Osteoblast (primary cell): ENCODE measurements around the gene PPTC7. TPM values are rescaled to one million over a fixed set of nuclear protein-coding genes. Genes with fewer than 3 reads are reported as not detected.
"Not testable (repeated sequence)": the region's sequence is repeated elsewhere in the genome, so short reads cannot be mapped to it uniquely, and the experiment has no call there.

Experiments
- DNase-seq: peaks from one replicate; pipeline ENCODE4 v3.0.0; 2011; ENCODE audit warnings: low spot score, mixed read lengths; ENCODE audit not compliant: insufficient read length; ENCODE audit errors: missing footprints
- H2AFZ ChIP-seq: 2 replicates; pipeline ENCODE4 v1.6.0; 2011; ENCODE audit warnings: mild to moderate bottlenecking, low read length
- H3K27ac ChIP-seq: 2 replicates; pipeline ENCODE4 v1.5.1; 2011; ENCODE audit warnings: mild to moderate bottlenecking, low read depth, low read length, moderate library complexity
- H3K27me3 ChIP-seq: 2 replicates; pipeline ENCODE4 v1.6.0; 2012; ENCODE audit warnings: mild to moderate bottlenecking, control low read depth, inconsistent platforms, low read length, moderate library complexity; ENCODE audit not compliant: insufficient read depth
- H3K36me3 ChIP-seq: 2 replicates; pipeline ENCODE4 v1.5.1; 2011; ENCODE audit warnings: mild to moderate bottlenecking, low read length, control low read depth, moderate library complexity; ENCODE audit not compliant: insufficient read depth
- H3K4me1 ChIP-seq: 2 replicates; pipeline ENCODE4 v1.5.1; 2011; ENCODE audit warnings: mild to moderate bottlenecking, low read length, control low read depth, moderate library complexity; ENCODE audit not compliant: insufficient read depth
- H3K4me2 ChIP-seq: 2 replicates; pipeline ENCODE4 v1.6.0; 2011; ENCODE audit warnings: mild to moderate bottlenecking, low read length; ENCODE audit not compliant: insufficient read depth
- H3K4me3 ChIP-seq: fragments of 200-600 bp; sonication (generic); 3 replicates; pipeline ENCODE4 v1.5.1; 2012; ENCODE audit warnings: mild to moderate bottlenecking, low read length, inconsistent platforms; ENCODE audit not compliant: insufficient read depth
- H3K79me2 ChIP-seq: 2 replicates; pipeline ENCODE4 v1.6.0; 2012; ENCODE audit warnings: mild to moderate bottlenecking, low read length, control low read depth, inconsistent platforms; ENCODE audit not compliant: insufficient read depth
- H3K9me3 ChIP-seq: 2 replicates; pipeline ENCODE4 v1.5.1; 2011; ENCODE audit warnings: low read depth, low read length, control low read depth
- H4K20me1 ChIP-seq: 2 replicates; pipeline ENCODE4 v1.6.0; 2012; ENCODE audit warnings: mild to moderate bottlenecking, low read length, control low read depth; ENCODE audit not compliant: insufficient read depth
- total RNA-seq: library from RNA; depleted of rRNA; stranded (reverse); fragments of >200 nt; gene quantifications from 2 replicates; pipeline ENCODE4 v1.2.3, GENCODE V29; 2012
- TF ChIP-seq, protein P1 (sequence below): IDR thresholded peaks from 2 replicates; pipeline ENCODE4 v1.5.1; 2011; ENCODE audit warnings: mild to moderate bottlenecking, low read depth, low read length, moderate library complexity; ENCODE audit errors: extremely low read depth

PPTC7 gene
- total RNA-seq, 1 donor: 7.6 TPM

- H3K27ac ChIP-seq: peak overlapping the region; percentile 72
Measured at GRCh38 chr12:110613071-110613770, 30.1 kb upstream of the PPTC7 start.

GRCh38 chr12:110606253-110606611, 23.1 kb upstream of the PPTC7 start:
- Histone ChIP-seq H3K36me3 (no peaks in the 10 kb centered on the region), H3K27me3 (no peaks in the 10 kb centered on the region), H3K4me1 (no peaks in the 10 kb centered on the region), H3K27ac (no peak overlapping the region), H4K20me1 (no peaks in the 10 kb centered on the region), H3K9me3 (no peaks in the 10 kb centered on the region), H3K4me2 (no peak overlapping the region), H3K4me3 (no peak overlapping the region), H3K79me2 (no peaks in the 10 kb centered on the region), H2AFZ (no peak overlapping the region)
- DNase-seq: peak; percentile 32
- TF ChIP-seq, protein P1, sequence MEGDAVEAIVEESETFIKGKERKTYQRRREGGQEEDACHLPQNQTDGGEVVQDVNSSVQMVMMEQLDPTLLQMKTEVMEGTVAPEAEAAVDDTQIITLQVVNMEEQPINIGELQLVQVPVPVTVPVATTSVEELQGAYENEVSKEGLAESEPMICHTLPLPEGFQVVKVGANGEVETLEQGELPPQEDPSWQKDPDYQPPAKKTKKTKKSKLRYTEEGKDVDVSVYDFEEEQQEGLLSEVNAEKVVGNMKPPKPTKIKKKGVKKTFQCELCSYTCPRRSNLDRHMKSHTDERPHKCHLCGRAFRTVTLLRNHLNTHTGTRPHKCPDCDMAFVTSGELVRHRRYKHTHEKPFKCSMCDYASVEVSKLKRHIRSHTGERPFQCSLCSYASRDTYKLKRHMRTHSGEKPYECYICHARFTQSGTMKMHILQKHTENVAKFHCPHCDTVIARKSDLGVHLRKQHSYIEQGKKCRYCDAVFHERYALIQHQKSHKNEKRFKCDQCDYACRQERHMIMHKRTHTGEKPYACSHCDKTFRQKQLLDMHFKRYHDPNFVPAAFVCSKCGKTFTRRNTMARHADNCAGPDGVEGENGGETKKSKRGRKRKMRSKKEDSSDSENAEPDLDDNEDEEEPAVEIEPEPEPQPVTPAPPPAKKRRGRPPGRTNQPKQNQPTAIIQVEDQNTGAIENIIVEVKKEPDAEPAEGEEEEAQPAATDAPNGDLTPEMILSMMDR: no peak

More at GRCh38 chr12:110613071-110613770, 30.1 kb upstream of the PPTC7 start:
- Histone ChIP-seq H3K4me2 (peak overlapping the region; percentile 82), H3K79me2 (peaks cover 3% of the 10 kb centered on the region), H4K20me1 (no peaks in the 10 kb centered on the region), H3K4me3 (peak overlapping the region; percentile 75), H3K27me3 (no peaks in the 10 kb centered on the region), H3K4me1 (peaks cover 8% of the 10 kb centered on the region), H3K36me3 (no peaks in the 10 kb centered on the region), H3K9me3 (no peaks in the 10 kb centered on the region), H2AFZ (peak overlapping the region; percentile 91)
- TF ChIP-seq, protein P1: no peak
- DNase-seq: no peak

GRCh38 chr12:110602085-110602814, 19.1 kb upstream of the PPTC7 start:
- H3K4me3 ChIP-seq, H3K4me1 ChIP-seq, H3K9me3 ChIP-seq, H2AFZ ChIP-seq, H4K20me1 ChIP-seq, H3K27ac ChIP-seq, H3K79me2 ChIP-seq, H3K27me3 ChIP-seq, H3K4me2 ChIP-seq, H3K36me3 ChIP-seq: not testable (repeated sequence)
- DNase-seq: peak; percentile 88
- TF ChIP-seq, protein P1: peak; percentile 73

- Histone ChIP-seq H3K9me3 (no peaks in the 10 kb centered on the region), H3K27ac (no peak overlapping the region), H3K4me1 (no peaks in the 10 kb centered on the region), H3K4me2 (no peak overlapping the region), H3K27me3 (no peaks in the 10 kb centered on the region), H3K36me3 (no peaks in the 10 kb centered on the region), H3K4me3 (no peak overlapping the region), H4K20me1 (no peaks in the 10 kb centered on the region), H2AFZ (no peak overlapping the region), H3K79me2 (no peaks in the 10 kb centered on the region)
- peak; percentile 81 for DNase-seq
- TF ChIP-seq, protein P1: peak; percentile 47
Measured at GRCh38 chr12:110600254-110600653, 17.1 kb upstream of the PPTC7 start.
